GM19240 (cell line): ENCODE measurements around the gene BRAF.
"Not testable (repeated sequence)": the region's sequence is repeated elsewhere in the genome, so short reads cannot be mapped to it uniquely, and the experiment has no call there.

Experiments used
- DNase-seq: peaks from one replicate; pipeline ENCODE4 v3.0.0; 2011; ENCODE audit warnings: low spot score; ENCODE audit not compliant: insufficient read length

BRAF gene

DNA sequence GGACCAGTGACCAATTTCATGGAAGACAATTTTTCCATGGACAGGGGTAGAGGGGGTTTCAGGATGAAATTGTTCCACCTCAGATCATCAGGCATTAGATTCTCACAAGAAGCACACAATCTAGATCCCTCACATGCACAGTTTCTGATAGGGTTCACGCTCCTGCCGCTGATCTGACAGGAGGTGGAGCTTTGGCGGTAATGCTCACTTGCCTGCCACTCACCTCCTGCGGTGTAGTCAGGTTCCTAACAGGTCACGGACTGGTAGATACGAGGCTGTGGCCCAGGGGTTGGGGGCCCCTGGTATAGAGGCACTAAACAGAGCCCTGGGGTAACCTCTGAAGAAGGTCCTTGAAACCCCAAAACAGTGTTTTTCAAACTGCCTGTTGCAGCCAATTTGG is 6.5 kb downstream of the BRAF start:
- DNase-seq = no peak

DNA sequence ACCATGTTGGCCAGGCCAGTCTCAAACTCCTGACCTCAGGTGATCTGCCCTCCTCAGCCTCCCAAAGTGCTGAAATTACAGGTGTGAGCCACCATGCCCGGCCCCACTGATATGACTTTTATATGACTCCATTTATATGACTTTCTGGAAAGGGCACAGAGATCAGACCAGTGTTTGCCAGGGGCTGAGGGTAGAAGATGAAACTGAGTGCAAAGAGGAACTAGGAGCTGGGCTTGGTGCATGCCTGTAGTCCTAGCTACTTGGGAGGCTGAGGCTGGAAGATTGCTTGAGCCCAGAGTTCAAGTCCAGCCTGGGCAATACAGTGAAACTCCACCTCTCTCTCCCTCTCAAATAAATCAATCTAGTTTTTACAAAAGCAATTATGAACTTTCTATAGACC is 7.5 kb downstream of the BRAF start:
- DNase-seq = no peak

DNA sequence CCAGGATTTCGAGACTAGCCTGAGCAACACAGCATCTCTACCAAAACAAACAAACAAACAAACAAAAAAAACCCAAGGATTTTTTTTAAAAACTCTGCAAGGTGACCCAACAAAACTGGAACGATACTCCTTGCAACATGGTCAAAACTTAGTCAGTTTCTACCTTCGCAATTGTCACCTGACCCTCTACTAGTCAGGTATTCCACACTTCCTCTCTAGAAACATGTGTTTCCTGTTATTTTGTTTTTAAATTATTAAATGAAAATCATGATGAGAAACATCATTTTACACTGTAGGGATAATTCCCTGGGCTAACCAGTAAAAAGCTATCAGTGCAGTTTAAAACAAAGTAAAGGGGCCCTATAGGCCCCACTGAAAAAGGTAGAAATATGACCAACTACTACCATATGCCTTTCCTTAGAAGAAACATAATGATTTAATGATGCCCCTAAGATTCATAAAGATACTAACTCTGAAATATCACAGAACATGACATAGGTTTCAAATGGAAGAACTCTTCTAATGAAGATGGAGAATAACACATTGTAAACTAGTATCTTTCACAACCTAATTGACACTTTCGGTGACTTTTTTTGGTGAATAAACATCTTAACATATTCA is 8.7 kb downstream of the BRAF start:
- DNase-seq = no peak

DNA sequence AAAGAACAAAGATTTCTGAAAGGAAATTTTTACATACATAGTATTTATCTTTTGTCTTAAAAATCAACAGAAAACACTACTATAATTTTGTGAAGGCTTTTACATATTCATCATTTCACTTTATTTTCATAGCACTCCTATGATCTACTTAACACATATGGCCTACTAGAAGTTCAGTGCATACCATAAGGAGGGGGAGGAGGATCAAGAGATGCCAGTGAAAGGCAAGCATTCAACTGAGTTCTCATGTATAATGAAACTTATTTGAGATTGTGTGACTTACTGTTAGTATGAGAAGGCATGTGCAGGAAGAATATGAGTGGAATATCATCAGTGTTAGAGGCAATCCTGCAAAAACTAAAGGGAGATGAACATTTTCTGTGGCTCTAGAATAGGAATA is 10.6 kb downstream of the BRAF start:
- DNase-seq = no peak

DNA sequence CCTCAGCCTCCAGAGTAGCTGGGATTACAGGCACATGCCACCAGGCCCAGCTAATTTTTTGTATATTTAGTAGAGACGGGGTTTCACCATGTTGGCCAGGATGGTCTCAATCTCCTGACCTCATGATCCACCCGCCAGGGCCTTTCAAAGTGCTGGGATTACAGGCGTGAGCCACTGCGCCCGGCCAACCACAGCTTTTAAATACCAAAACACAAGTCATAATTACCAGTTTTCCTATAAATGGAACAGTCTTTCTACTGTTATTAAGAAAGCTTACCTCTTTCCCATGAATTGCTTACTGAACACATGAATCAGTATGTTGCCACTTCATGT is 11.2 kb downstream of the BRAF start:
- DNase-seq = not testable (repeated sequence)

DNA sequence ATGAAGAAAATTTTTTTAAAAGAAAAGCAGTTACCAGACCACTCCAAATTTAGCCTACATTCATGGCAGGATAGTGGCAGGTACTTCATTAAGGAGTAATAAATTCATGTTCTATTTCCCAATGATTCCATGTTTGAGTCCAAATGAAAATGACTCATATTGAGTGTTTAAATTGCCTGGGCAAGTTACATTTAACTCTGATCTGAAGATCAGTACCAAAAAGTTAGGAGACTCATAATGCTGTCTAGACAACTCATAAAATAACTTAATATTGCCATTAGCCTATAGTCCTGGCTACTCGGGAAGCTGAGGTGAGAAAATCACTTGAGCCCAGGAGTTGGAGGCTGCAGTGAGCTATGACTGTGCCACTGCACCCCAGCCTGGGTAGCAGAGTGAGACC is 13.0 kb downstream of the BRAF start:
- DNase-seq = no peak

DNA sequence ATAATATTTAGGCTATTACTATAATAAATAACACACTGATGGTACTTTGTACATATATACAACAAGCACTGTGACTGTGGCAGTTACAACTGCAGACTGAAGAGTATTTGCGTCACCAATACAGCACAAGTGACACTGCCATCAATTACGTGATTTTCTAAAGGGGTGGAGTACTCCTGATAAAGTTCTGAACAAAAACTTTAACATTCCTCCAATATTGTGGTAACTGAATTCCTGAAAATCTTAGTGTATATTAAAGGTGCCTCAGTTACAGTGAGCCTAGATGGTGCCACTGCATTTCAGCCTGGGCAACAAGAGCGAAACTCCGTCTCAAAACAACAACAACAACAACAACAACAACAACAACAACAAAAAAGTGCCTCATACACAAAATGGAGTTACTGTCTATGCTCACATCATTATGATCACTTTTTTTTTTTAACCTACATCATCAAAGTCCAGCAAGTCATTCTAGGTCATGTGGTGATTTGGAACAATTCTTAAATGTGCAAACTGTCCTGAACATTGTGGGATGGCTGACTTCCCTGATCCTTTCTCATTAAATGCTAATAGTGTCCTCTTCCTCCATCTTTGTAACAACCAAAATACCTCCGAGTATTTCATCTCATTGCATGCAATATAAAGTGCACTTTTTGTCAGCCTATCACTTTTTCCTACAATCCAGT is 15.1 kb downstream of the BRAF start:
- DNase-seq = no peak

DNA sequence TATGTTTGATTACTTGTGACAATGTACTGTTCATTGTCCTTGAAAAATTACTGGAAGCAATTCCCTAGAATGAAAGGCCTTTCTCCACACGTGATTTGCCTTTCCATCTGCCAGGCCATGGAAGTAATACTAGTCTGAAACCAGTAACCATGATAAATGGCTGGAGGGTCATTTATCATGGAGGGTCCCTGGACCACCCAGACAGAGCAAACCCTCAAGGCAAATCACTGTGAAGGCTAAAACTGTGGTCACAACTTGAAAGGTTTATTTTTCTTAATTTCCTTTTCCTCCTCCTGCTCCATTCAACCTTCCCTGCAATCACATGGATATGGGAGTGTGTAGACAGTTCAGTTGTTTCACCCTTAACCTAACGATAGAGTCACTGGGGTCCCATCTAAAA is 16.4 kb downstream of the BRAF start:
- DNase-seq = no peak

DNA sequence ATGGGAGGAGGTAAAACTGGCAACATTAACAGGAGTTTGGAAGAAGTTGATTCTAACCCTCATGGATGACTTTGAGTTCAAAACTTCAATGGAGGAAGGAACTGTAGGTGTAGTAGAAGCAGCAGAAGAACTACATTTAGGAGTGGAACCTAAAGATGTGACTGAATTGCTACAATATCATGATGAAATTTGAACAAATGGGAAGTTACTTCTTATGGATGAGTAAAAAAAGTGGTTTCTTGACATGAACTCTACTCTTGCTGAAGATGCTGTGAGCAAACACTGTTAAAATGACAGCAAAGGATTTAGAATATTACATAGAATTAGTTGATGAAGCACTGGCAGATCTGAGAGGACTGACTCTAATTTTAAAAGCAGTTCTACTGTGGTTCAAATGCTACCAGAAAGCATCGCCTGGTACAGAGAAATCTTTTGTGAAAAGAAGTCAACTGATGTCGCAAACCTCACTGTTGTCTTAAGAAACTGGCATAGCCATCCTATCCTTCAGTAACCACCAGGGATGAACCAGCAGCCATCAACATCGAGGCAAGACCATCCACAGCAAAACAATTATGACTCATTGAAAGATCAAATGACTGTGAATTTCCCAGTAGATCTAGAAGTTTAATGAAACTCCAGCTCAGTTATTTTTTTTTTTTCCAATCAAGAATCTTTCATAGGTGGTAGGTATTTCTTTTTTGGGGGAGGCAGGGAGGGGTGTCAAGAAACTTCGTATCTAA is 20.8 kb downstream of the BRAF start:
- no peak for DNase-seq

DNA sequence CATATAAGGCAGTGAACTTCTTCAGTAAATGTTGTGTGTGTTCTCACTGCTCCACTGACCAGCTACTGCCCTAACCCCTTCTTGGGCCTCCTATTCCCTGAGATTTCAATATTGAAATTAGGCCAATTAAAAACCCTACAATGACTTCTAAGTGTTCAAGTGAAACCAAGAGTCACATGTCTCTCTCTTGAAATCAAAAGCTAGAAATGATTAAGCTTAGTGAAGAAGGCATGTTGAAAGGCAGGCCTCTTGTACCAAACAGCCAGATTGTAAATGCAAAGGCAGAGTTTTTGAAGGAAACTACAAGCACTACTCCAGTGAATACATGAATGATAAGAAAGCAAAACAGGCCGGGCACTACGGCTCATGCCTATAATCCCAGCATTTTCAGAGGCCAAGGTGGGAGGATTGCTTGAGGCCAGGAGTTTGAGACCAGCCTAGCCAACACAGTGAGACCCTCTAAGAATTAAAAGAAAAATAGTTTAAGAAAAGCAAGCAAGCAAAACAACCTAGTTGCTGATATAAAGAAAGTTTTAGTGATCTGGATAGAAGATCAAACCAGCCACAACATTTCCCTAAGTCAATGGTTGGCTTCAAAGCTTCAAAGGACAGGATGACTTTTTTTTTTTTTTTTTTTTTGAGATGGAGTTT is 22.3 kb downstream of the BRAF start:
- no peak for DNase-seq

DNA sequence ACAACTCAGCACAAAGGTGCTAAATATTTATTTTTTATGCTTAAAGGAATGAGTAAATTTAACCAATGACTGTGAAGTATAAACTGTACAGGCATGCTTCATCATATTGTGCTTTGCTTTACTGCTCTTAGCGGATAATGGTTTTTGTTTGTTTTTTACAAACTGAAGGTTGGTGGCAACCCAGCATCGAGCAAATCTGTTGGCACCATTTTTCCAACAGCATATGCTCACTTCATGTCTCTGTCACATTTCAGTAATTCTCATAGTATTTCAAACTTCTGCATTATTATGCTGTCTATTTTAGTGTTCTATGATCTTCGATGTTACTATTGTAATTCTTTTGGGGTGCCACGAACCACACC is 22.8 kb downstream of the BRAF start:
- DNase-seq = no peak

DNA sequence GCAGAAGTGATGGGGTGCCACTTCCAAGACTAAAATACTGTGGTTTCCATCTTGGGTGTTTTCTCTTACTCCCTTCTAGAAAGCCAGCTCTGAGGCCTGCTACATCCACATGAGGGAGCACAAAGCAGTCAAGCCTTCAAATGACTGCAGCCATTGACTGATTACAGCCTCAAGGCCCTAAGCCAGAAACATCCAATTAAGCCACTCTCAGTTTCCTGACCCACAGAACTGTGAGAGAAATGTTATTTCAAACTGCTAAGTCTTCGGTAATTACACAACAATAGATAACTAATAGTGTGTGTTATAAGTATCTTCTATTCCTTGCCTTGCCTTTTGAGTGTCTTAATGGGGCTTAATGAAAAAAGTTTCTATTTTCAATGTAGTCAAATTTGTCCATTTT is 24.8 kb downstream of the BRAF start:
- no peak for DNase-seq

DNA sequence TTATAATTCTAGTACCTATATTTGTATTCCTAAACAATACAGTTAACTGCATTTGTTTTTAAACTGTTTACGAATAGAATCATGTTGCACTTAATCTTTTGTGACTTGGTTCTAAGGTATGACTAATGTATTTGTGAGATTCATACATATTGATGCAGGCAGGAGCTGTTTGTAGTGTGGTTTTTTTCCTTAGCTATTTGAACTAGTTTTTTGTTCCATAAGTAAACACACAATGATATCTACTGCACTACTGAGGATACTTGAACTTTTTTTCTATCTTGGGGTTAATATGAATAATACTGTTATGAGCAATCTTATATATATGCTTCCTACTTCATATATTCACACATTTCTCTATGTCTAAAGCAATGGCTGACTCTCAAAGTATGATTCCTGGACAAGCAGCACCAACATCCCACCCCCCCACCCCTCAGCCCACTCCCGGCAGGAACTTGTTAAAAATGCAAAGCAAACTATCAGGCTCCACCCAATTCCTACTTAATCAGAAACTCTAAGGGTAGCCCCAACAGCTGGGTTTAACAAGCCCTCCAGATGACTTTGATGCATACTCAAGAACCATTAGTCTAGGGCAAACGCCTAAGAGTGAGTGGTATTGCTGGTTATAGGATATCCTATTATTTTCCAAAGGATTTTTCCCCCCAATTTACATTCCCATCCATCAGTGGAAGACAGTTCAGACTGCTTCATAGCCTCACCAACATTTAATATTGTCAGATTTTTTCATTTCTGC is 25.8 kb downstream of the BRAF start:
- no peak for DNase-seq

DNA sequence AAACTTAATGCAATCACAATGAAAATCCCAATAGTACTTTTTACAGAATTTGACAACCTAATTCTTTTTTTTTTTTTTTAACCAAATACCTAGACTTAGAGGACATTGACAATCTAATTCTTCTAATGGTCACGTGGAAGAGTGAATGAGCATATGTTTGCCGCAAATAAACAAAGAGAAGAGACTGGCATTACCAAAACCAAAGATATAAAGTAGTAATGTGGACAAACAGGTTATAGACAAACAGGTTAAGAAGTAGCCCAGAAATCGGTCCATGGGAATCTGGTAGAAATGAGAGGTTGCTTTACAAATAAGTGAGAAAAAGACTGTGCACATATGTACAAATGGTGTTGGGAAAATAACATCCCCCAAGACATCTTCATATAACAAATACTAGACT is 27.7 kb downstream of the BRAF start:
- DNase-seq = no peak

DNA sequence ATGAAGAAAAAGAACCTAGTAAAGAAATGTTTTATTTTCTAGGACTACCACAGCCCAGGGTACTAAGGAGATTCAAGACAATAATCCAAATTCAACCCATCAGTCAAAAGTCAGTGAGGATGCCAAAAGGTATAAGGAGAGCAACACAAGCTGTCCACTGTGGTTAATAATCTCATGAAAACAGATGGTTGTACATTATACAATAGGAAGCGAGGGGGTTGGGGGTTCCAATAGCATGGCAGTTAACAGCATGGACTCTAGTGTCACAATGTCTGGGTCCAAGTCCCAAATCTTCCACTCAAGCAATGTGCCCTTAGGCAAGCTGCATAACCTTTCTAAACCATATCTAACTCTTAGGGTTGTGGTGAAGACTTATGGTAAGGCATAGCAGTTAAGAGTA is 35.1 kb downstream of the BRAF start:
- DNase-seq = no peak

DNA sequence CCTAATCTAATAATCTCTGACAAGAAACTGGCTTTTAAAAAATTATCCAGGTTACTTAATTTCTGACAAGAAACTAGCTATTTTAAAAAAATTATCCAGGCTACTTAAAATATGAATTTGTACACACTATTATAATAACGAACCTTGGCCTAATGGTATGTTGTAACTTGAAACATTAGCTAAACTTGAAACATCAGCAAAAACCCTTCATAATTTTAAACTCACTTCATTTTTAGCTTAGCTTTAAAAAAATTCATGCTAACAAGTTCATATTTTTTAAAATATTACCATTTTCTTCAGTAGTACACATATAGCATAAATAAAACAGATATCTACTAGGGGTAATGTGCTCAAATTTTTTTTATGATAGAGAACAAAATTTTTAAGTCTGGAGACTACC is 35.6 kb downstream of the BRAF start:
- no peak for DNase-seq

DNA sequence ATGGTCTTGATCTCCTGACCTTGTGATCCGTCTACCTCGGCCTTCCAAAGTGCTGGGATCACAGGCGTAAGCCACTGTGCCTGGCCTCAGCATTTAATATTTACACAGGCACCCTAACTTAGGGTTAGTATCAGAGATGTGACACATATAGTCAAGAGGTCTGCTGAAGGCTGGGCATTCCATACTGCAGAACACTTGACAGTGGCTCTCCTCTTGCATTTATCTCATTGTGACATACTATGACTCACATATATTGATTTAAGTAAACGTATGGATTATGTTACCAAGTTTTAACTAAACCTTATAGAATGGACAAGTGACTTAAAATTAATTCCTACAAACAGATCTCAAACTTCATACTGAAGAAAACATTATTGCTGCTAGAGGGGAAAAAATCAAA is 36.6 kb downstream of the BRAF start:
- DNase-seq = no peak

DNA sequence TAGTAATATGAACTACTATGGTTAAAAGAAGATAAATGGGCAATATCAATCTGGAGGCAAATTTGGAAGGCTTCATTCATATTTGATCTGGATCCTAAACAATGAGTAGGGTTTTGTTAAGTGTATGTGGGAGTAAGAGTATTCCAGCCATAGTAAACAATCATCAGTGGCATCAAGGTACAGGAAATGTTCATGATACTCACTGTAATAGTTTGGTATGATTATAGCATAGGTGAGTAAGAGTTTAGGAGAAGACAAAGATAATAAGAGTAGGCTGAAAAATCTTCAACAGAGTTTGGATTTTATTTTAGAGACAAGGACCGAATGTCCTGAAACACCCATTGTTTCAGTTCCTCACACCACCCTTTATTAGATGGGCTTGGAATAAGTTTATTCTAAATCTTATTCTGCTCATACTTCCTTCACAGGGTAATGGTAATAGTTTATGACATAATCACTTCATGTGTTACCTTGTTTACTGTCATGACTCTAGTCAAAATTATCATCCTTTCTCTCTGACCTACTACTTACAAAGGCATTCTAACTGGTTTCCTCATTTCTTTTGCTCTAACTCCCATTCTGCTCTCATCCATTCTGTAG is 38.9 kb downstream of the BRAF start:
- no peak for DNase-seq

DNA sequence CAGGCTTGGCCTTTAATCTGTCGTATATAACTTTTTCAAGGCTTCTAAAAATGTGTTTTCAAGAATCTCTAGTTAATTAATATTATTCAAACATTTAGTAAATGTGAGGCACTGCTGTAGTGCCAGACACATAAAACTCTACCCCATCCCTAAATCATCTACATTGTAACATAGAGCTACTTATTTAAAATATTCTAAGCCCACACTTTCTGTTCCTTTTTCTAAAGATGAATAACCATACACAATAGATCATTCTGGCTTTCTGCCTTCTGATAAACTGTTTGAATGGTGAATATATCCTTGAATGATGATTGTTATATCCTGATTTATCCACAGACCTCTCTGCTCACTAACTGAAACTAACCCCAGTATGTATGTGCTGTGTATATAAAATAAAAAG is 41.4 kb downstream of the BRAF start:
- no peak for DNase-seq

DNA sequence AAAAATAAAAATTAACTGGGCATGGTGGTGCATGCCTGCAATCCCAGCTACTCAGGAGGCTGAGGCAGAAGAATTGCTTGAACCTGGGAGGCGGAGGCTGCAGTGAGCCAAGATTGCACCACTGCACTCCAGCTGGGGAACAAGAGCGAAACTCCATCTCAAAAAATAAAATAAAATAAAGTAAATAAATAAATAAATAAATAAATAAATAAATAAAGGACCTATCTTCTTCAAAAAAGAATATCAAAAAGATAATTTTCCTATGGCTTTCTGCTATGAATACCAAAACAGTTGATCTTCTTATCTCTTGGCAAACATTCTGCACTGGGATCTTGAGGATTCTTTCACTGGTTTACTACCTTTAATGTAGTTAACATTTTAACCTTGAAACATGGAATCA is 41.9 kb downstream of the BRAF start:
- DNase-seq = not testable (repeated sequence)

DNA sequence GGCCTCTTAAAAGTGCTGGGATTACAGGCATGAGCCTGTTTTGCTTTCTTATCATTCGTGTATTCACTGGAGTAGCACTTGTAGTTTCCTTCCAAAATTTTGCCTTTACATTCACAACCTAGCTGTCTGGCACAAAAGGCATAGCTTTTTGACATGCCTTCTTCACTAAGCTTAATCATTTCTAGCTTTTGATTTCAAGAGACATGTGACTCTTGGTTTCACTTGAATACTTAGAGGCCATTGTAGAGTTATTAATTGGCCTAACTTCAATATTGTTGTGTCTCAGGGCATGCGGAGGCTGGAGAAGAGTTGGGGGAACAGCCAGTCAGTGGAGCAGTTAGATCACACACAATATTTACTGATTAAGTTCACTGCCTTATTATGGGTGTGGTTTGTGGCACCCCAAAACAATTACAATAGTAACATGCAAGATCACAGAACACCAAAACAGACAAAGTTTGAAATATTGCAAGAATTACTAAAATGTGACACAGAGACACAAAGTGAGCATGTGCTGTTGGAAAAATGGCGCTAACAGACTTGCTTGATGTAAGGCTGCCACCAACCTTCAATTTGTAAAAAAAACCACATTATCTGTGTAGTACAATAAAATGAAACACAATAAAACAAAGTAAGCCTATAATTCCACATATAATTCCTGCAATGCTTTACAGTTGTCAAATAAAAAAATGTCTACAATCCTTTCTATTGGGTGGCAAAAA is 43.1 kb downstream of the BRAF start:
- no peak for DNase-seq
